Brain pericyte (primary cell): ENCODE results near the gene CTU1.

Source experiments
- DNase-seq: peaks from one replicate; pipeline ENCODE4 v3.0.0-alpha.2; 2012; ENCODE audit warnings: low read depth, low spot score

The CTU1 gene

GRCh38 chr19:51131780-51132680 lies 23.8 kb upstream of the CTU1 start:
- peak; percentile 34 for DNase-seq

- no peak for DNase-seq
Measured at GRCh38 chr19:51129716-51130115, 21.5 kb upstream of the CTU1 start.

GRCh38 chr19:51128227-51128626 lies 20.0 kb upstream of the CTU1 start:
- DNase-seq: no peak

- no peak for DNase-seq
Measured at GRCh38 chr19:51127755-51128154, 19.5 kb upstream of the CTU1 start.

GRCh38 chr19:51127032-51127431 lies 18.8 kb upstream of the CTU1 start:
- no peak for DNase-seq

- DNase-seq: no peak
Measured at GRCh38 chr19:51125421-51126075, 17.3 kb upstream of the CTU1 start.

- no peak for DNase-seq
Measured at GRCh38 chr19:51124729-51125128, 16.5 kb upstream of the CTU1 start, which contains the start of gene SIGLEC9. TSS of gene SIGLEC9 (plus strand) at chr19:51124906. CDS start at chr19:51124975, 69 bp downstream.

GRCh38 chr19:51124216-51124615 lies 16.0 kb upstream of the CTU1 start:
- no peak for DNase-seq

GRCh38 chr19:51123802-51124201 lies 15.6 kb upstream of the CTU1 start:
- no peak for DNase-seq

- DNase-seq: no peak
Measured at GRCh38 chr19:51123381-51123800, 15.2 kb upstream of the CTU1 start.

GRCh38 chr19:51122112-51122981 lies 14.1 kb upstream of the CTU1 start:
- no peak for DNase-seq

GRCh38 chr19:51121257-51121656 lies 13.0 kb upstream of the CTU1 start:
- DNase-seq: no peak

- no peak for DNase-seq
Measured at GRCh38 chr19:51120160-51120559, 12.0 kb upstream of the CTU1 start.

- DNase-seq: no peak
Measured at GRCh38 chr19:51119611-51120010, 11.4 kb upstream of the CTU1 start.

- no peak for DNase-seq
Measured at GRCh38 chr19:51119101-51119500, 10.9 kb upstream of the CTU1 start.

GRCh38 chr19:51116736-51117286 lies 8.6 kb upstream of the CTU1 start:
- DNase-seq: no peak

GRCh38 chr19:51114087-51114729 lies 6.0 kb upstream of the CTU1 start:
- no peak for DNase-seq

GRCh38 chr19:51111606-51112005 lies 3.4 kb upstream of the CTU1 start:
- DNase-seq: no peak

GRCh38 chr19:51110666-51110971 lies 2.4 kb upstream of the CTU1 start:
- no peak for DNase-seq

GRCh38 chr19:51108805-51109146 lies 567 bp upstream of the CTU1 start:
- DNase-seq: no peak

- no peak for DNase-seq
Measured at GRCh38 chr19:51107406-51108065, 673 bp downstream of the CTU1 start.
